H1 (cell line): ENCODE results near the gene PRMT1. TPM values are rescaled to one million over a fixed set of nuclear protein-coding genes. Genes with fewer than 3 reads are reported as not detected.

Experiments used
- CTCF ChIA-PET: fragments of 300-600 bp; sonication (Branson Sonifier 250); formaldehyde crosslinking; loops from one replicate; lab custom pipeline; 2021; ENCODE audit not compliant: partially characterized antibody; lab: Charles Lee
- POLR2A ChIA-PET: fragments of 300-600 bp; sonication (Branson Sonifier 250); formaldehyde crosslinking; loops from one replicate; lab custom pipeline; 2021; ENCODE audit warnings: inconsistent platforms; ENCODE audit not compliant: partially characterized antibody; lab: Charles Lee
- DNase-seq, 2 experiments: peaks; one replicate each; pipeline versions ENCODE4 v3.0.0 to v3.0.0-alpha.2; 2010 to 2022; ENCODE audit warnings: low spot score in 2 of 2, low read depth in 1 of 2, mixed read lengths in 1 of 2
- FAIRE-seq: peaks from 2 replicates; lab custom pipeline; 2011; peaks lifted over from hg19 to GRCh38; lab: Jason Lieb, UNC
- H2AFZ ChIP-seq: 2 replicates; pipeline ENCODE4 v1.8.1; 2012; ENCODE audit warnings: low read length, inconsistent platforms
- H2AK5ac ChIP-seq: 2 replicates; pipeline ENCODE4 v1.6.1; 2013; ENCODE audit warnings: low read depth, low read length
- H2BK120ac ChIP-seq: replicated peaks from 2 replicates; pipeline ENCODE3; 2013; ENCODE audit warnings: low read depth, low read length, inconsistent platforms
- H2BK12ac ChIP-seq: 2 replicates; pipeline ENCODE4 v1.6.1; 2013; ENCODE audit warnings: low read depth, low read length
- H2BK15ac ChIP-seq: 2 replicates; pipeline ENCODE4 v1.6.1; 2013; ENCODE audit warnings: low read length
- H2BK20ac ChIP-seq: 2 replicates; pipeline ENCODE4 v1.6.1; 2013; ENCODE audit warnings: low read length
- H2BK5ac ChIP-seq: 2 replicates; pipeline ENCODE4 v1.6.1; 2013; ENCODE audit warnings: low read depth, low read length
- H3K14ac ChIP-seq: 2 replicates; pipeline ENCODE4 v1.6.1; 2013; ENCODE audit warnings: inconsistent platforms; ENCODE audit not compliant: insufficient read length
- H3K18ac ChIP-seq: 2 replicates; pipeline ENCODE4 v1.6.1; 2013; ENCODE audit warnings: low read length; ENCODE audit errors: extremely low read depth
- H3K23ac ChIP-seq: 2 replicates; pipeline ENCODE4 v1.6.1; 2013; ENCODE audit warnings: inconsistent platforms; ENCODE audit not compliant: insufficient read length
- H3K23me2 ChIP-seq: 2 replicates; pipeline ENCODE4 v1.6.1; 2013; ENCODE audit warnings: low read depth, low read length
- H3K27ac ChIP-seq: 2 replicates; pipeline ENCODE4 v1.6.1; 2011; ENCODE audit warnings: low read depth, low read length, inconsistent platforms
- H3K27me3 ChIP-seq, 4 experiments: replicated peaks in 1 of 4; 1 replicate in 1 of 4; 2 replicates in 3 of 4; pipeline versions ENCODE4 v1.6.1 to v1.8.1; 2011 to 2013; ENCODE audit warnings: low read length in 3 of 4, mild to moderate bottlenecking in 3 of 4, inconsistent platforms in 2 of 4, mixed read lengths in 2 of 4, moderate library complexity in 1 of 4; ENCODE audit not compliant: control insufficient read depth in 3 of 4, insufficient read depth in 3 of 4; ENCODE audit errors: extremely low read depth in 1 of 4
- H3K36me3 ChIP-seq, 4 experiments: 2 replicates each; pipeline versions ENCODE4 v1.6.1 to v1.8.1; 2011 to 2013; ENCODE audit warnings: mild to moderate bottlenecking in 4 of 4, low read length in 3 of 4, moderate library complexity in 2 of 4, control low read depth in 1 of 4, inconsistent platforms in 1 of 4; ENCODE audit not compliant: insufficient read depth in 4 of 4, control insufficient read depth in 2 of 4
- H3K4ac ChIP-seq: replicated peaks from 2 replicates; pipeline ENCODE3; 2013; ENCODE audit warnings: low read length, low read depth, mixed read lengths, inconsistent platforms; ENCODE audit not compliant: insufficient read length
- H3K4me1 ChIP-seq, 4 experiments: replicated peaks in 1 of 4; 1 replicate in 1 of 4; 2 replicates in 3 of 4; pipeline versions ENCODE4 v1.6.1 to v1.8.1; 2011 to 2013; ENCODE audit warnings: low read length in 3 of 4, inconsistent platforms in 2 of 4, mixed read lengths in 1 of 4; ENCODE audit not compliant: insufficient read depth in 4 of 4, control insufficient read depth in 3 of 4
- H3K4me2 ChIP-seq, 2 experiments: 2 replicates each; pipeline versions ENCODE4 v1.6.1 to v1.8.1; 2011 to 2013; ENCODE audit warnings: low read depth in 2 of 2, low read length in 2 of 2, control low read depth in 1 of 2, inconsistent platforms in 1 of 2, mild to moderate bottlenecking in 1 of 2; ENCODE audit not compliant: insufficient read depth in 1 of 2
- H3K4me3 ChIP-seq, 4 experiments: fragments of 200-600, 300-600 bp in 1 of 4; sonication (generic), shearing (Covaris generic), sonication (Bioruptor Twin) in 1 of 4; 2 replicates each; pipeline versions ENCODE4 v1.5.1 to v1.8.1; 2011 to 2016; ENCODE audit warnings: low read length in 4 of 4, low read depth in 3 of 4, control low read depth in 2 of 4, inconsistent platforms in 2 of 4, mild to moderate bottlenecking in 2 of 4, mixed read lengths in 1 of 4, moderate library complexity in 1 of 4; ENCODE audit not compliant: insufficient read depth in 2 of 4; ENCODE audit errors: extremely low read depth in 1 of 4
- H3K56ac ChIP-seq: replicated peaks from 2 replicates; pipeline ENCODE3; 2013; ENCODE audit warnings: low read depth, mild to moderate bottlenecking, mixed read lengths, low read length, inconsistent platforms; ENCODE audit not compliant: insufficient read length
- H3K79me1 ChIP-seq: 2 replicates; pipeline ENCODE4 v1.6.1; 2013; ENCODE audit warnings: low read depth, low read length, control low read depth
- H3K79me2 ChIP-seq, 2 experiments: 2 replicates each; pipeline versions ENCODE4 v1.6.1 to v1.8.1; 2012 to 2013; ENCODE audit warnings: low read length in 2 of 2, mild to moderate bottlenecking in 2 of 2, inconsistent platforms in 1 of 2; ENCODE audit not compliant: insufficient read depth in 2 of 2, control insufficient read depth in 1 of 2
- H3K9ac ChIP-seq, 4 experiments: replicated peaks in 1 of 4; 1 replicate in 1 of 4; 2 replicates in 3 of 4; pipeline versions ENCODE4 v1.6.1 to v1.8.1; 2011 to 2013; ENCODE audit warnings: low read depth in 3 of 4, low read length in 3 of 4, control low read depth in 2 of 4, mild to moderate bottlenecking in 2 of 4, moderate library complexity in 2 of 4, inconsistent platforms in 1 of 4; ENCODE audit errors: extremely low read depth in 1 of 4
- H3K9me3 ChIP-seq, 2 experiments: 2 replicates each; pipeline versions ENCODE4 v1.6.1 to v1.8.1; 2012 to 2013; ENCODE audit warnings: mild to moderate bottlenecking in 2 of 2, moderate library complexity in 2 of 2, control low read depth in 1 of 2, inconsistent platforms in 1 of 2, low read depth in 1 of 2, low read length in 1 of 2, mixed read lengths in 1 of 2; ENCODE audit not compliant: insufficient read depth in 2 of 2
- H4K20me1 ChIP-seq, 2 experiments: replicated peaks in 1 of 2; 2 replicates each; pipeline versions ENCODE3 to v1.8.1; 2011 to 2013; ENCODE audit warnings: inconsistent platforms in 2 of 2, low read length in 2 of 2, mild to moderate bottlenecking in 1 of 2; ENCODE audit not compliant: insufficient read depth in 2 of 2, control insufficient read depth in 1 of 2
- H4K5ac ChIP-seq: 2 replicates; pipeline ENCODE4 v1.6.1; 2013; ENCODE audit warnings: low read length, low read depth, mixed read lengths, inconsistent platforms; ENCODE audit not compliant: insufficient read length
- H4K8ac ChIP-seq: 2 replicates; pipeline ENCODE4 v1.8.0; 2013; ENCODE audit warnings: mild to moderate bottlenecking, moderate library complexity, low read length, inconsistent platforms; ENCODE audit not compliant: insufficient read depth; ENCODE audit errors: extremely low read depth
- H4K91ac ChIP-seq: replicated peaks from 2 replicates; pipeline ENCODE3; 2013; ENCODE audit warnings: low read length, mixed read lengths, inconsistent platforms; ENCODE audit not compliant: insufficient read length
- CTCF ChIP-seq, 3 experiments: IDR thresholded peaks; 1 replicate in 2 of 3; 2 replicates in 1 of 3; pipeline versions ENCODE4 v1.5.1 to v1.6.1; 2011; ENCODE audit warnings: low read length in 3 of 3, mild to moderate bottlenecking in 3 of 3, inconsistent platforms in 2 of 3, low read depth in 1 of 3, moderate library complexity in 1 of 3; ENCODE audit not compliant: insufficient read depth in 1 of 3; ENCODE audit errors: control extremely low read depth in 1 of 3
- KDM5A ChIP-seq: fragments of 200-600 bp; IDR thresholded peaks from 2 replicates; pipeline ENCODE4 v1.7.1; 2012; ENCODE audit warnings: mild to moderate bottlenecking, low read length, inconsistent platforms, mixed read lengths
- NANOG ChIP-seq: IDR thresholded peaks from 2 replicates; pipeline ENCODE4 v1.6.1; 2011; ENCODE audit warnings: low read length, low read depth, mild to moderate bottlenecking, inconsistent platforms; ENCODE audit not compliant: insufficient read depth, poor library complexity, severe bottlenecking
- SIX5 ChIP-seq: IDR thresholded peaks from 2 replicates; pipeline ENCODE4 v1.6.1; 2011; ENCODE audit warnings: mild to moderate bottlenecking, low read depth, low read length
- WGBS, 2 experiments: shearing (Covaris generic) in 1 of 2; methylation state at CpG; one replicate each; pipeline versions ENCODE4 v1.1.6 to v1.1.7; 2013 to 2015; ENCODE audit warnings: low lambda C conversion rate in 2 of 2, mixed read lengths in 2 of 2, inconsistent platforms in 1 of 2, low coverage in 1 of 2, missing lambda C conversion rate in 1 of 2; ENCODE audit not compliant: insufficient replicate concordance in 2 of 2, insufficient coverage in 1 of 2, insufficient read length in 1 of 2; ENCODE audit errors: extremely low coverage in 1 of 2, missing lambda C conversion rate in 1 of 2; 5-methylcytosine and 5-hydroxymethylcytosine counted together
- polyA plus RNA-seq, 7 experiments: library from polyadenylated mRNA; depleted of rRNA in 3 of 7; stranded (reverse) in 5 of 7; unstranded in 2 of 7; fragments of >200 nt in 5 of 7; fragments of 200-250 nt in 2 of 7; gene quantifications; 1 replicate in 5 of 7; 2 replicates in 1 of 7; 4 replicates in 1 of 7; pipeline versions ENCODE4 v1.2.1 to v1.2.3, GENCODE V29; 2011 to 2013; ENCODE audit warnings: missing spikeins in 2 of 7, mixed read lengths in 2 of 7
- total RNA-seq: library from RNA; stranded (reverse); fragmentation: NEBNext Ultra II Directional; extraction: Animal tissue kit (Norgen Biotek cat#: 25700); gene quantifications from 2 replicates; pipeline ENCODE4 v1.2.1, GENCODE V29; 2021

The PRMT1 gene
- total and polyA plus RNA-seq, 2 of the 8 experiments (the other 6 are each of a cell fraction or from before 2014, with no cell fraction given): 561 to 1,215 TPM

- H4K5ac ChIP-seq: no peak overlapping the region
- H3K23ac ChIP-seq: no peak overlapping the region
- no peaks in the 10 kb centered on the region for H3K9me3 ChIP-seq
- H2AFZ ChIP-seq: no peak overlapping the region
- peaks cover 6 to 9% of the 10 kb centered on the region in 2 experiments for H4K20me1 ChIP-seq
- peaks cover 11 to 36% (median 21%) of the 10 kb centered on the region in 4 experiments; a peak in 7 of 8 replicates for H3K36me3 ChIP-seq
- no peak overlapping the region for H3K4ac ChIP-seq
- H3K4me3 ChIP-seq: peak overlapping the region; percentile 89 to 98 (median 96)
- H3K4me2 ChIP-seq: peak overlapping the region; percentile 85 to 89
- H4K91ac ChIP-seq: no peak overlapping the region
- no peak overlapping the region for H3K14ac ChIP-seq
- CTCF ChIA-PET: interaction anchor here (0.7 to 2.3 kb wide), 5 partner anchors 11 to 23 kb away, joined by 3 to 8 read pairs (median 5); no protein-coding TSS in a partner anchor
- H3K23me2 ChIP-seq: peaks cover 15% of the 10 kb centered on the region
- H3K79me2 ChIP-seq: peaks cover 5 to 32% of the 10 kb centered on the region in 2 experiments; a peak in 2 of 4 replicates
- H2BK5ac ChIP-seq: no peak overlapping the region; the same call in 1 of the 2 replicates
- DNase-seq: no peak
- no peak overlapping the region for H2AK5ac ChIP-seq
- peaks cover 3% of the 10 kb centered on the region for H3K79me1 ChIP-seq
- peak overlapping the region; percentile 53 to 65 (median 60) for H3K9ac ChIP-seq
- FAIRE-seq: no peak
- POLR2A ChIA-PET: interaction anchor here (1.4 to 18.0 kb wide), 8 partner anchors 8 to 174 kb away, joined by 4 to 275 read pairs (median 10); partner anchors contain the start of genes ADM5, CPT1C, PRMT1 and PRR12
- no peak overlapping the region for H2BK120ac ChIP-seq
- H3K27ac ChIP-seq: no peak overlapping the region
- H2BK15ac ChIP-seq: no peak overlapping the region
- WGBS, 2 experiments: 5% methylated on average over 5 of the region's 9 CpGs; no CpG with 5 or more reads in 1 of the 2 experiments
- H3K27me3 ChIP-seq: no peaks in the 10 kb centered on the region
- no peak overlapping the region for H4K8ac ChIP-seq
- peaks cover 0 to 7% (median 2%) of the 10 kb centered on the region in 4 experiments; a peak in 4 of 7 replicates for H3K4me1 ChIP-seq
- H3K56ac ChIP-seq: no peak overlapping the region
- H3K18ac ChIP-seq: no peak overlapping the region
- H2BK20ac ChIP-seq: no peak overlapping the region
- H2BK12ac ChIP-seq: no peak overlapping the region
- TF ChIP-seq SIX5 (peak; percentile 73), CTCF (IDR thresholded peaks at IDR 0.05; ENCODE audit: control extremely low read depth in 1 of 3, insufficient read depth in 1 of 3, low read depth in 1 of 3, low read length in 3 of 3) (peak in 1 of 3 experiments; percentile 15; a peak in 1 of 4 replicates), KDM5A (no peak), NANOG (no peak)
Observed at GRCh38 chr19:49666120-49666444, 11.0 kb upstream of the PRMT1 start.
